Renal pelvis (tissue), 12 donors: Measurements from ENCODE around the gene TNFRSF12A. TPM values are rescaled to one million over a fixed set of nuclear protein-coding genes. Genes with fewer than 3 reads are reported as not detected.

Experiments
- DNase-seq: peaks from one replicate; pipeline ENCODE4 v3.0.0-alpha.2; 2013
- long read RNA-seq, 16 experiments: transcript quantifications; one replicate each; lab custom pipeline, GENCODE V29; 2026
- polyA plus RNA-seq, 3 donors: library from polyadenylated mRNA; unstranded; fragments of 120-200 nt; gene quantifications; one replicate each; pipeline ENCODE4 v1.2.1, GENCODE V29; 2013; ENCODE audit not compliant: insufficient read length in 3 of 3

The TNFRSF12A gene, protein sequence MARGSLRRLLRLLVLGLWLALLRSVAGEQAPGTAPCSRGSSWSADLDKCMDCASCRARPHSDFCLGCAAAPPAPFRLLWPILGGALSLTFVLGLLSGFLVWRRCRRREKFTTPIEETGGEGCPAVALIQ
- polyA plus RNA-seq = 10 to 100 TPM; 12.7 to 15.3 (median 14.2) TPM
- long read RNA-seq, donor 1, transcript TNFRSF12A-201 (4 exons, 1,033 nt) = major isoform, 30 of 30 reads
- long read RNA-seq, donor 1, partial matches to known transcripts = 0 of 30 reads
- long read RNA-seq, donor 1, other reads (novel, unspliced or antisense) = 0 of 30 reads
- long read RNA-seq, donor 2, transcript TNFRSF12A-201 (4 exons, 1,033 nt) = major isoform, 16 of 18 reads
- long read RNA-seq, donor 2, partial matches to known transcripts = 0 of 18 reads
- long read RNA-seq, donor 2, other reads (novel, unspliced or antisense) = 0 of 18 reads
- long read RNA-seq, donor 3, transcript TNFRSF12A-201 (4 exons, 1,033 nt) = major isoform, 18 of 19 reads
- long read RNA-seq, donor 3, partial matches to known transcripts = 0 of 19 reads
- long read RNA-seq, donor 3, other reads (novel, unspliced or antisense) = 0 of 19 reads
- long read RNA-seq, donor 4, transcript TNFRSF12A-201 (4 exons, 1,033 nt) = major isoform, 26 of 37 reads
- long read RNA-seq, donor 4, partial matches to known transcripts = 6 of 37 reads
- long read RNA-seq, donor 4, other reads (novel, unspliced or antisense) = 0 of 37 reads
- long read RNA-seq, donor 5, transcript TNFRSF12A-201 (4 exons, 1,033 nt) = major isoform, 18 of 19 reads
- long read RNA-seq, donor 5, partial matches to known transcripts = 0 of 19 reads
- long read RNA-seq, donor 5, other reads (novel, unspliced or antisense) = 0 of 19 reads
- long read RNA-seq, donor 6, transcript TNFRSF12A-201 (4 exons, 1,033 nt) = major isoform, 19 of 20 reads
- long read RNA-seq, donor 6, partial matches to known transcripts = 0 of 20 reads
- long read RNA-seq, donor 6, other reads (novel, unspliced or antisense) = 0 of 20 reads
- long read RNA-seq, donor 7, transcript TNFRSF12A-201 (4 exons, 1,033 nt) = major isoform, 27 of 29 reads
- long read RNA-seq, donor 7, partial matches to known transcripts = 0 of 29 reads
- long read RNA-seq, donor 7, other reads (novel, unspliced or antisense) = 0 of 29 reads
- long read RNA-seq, donor 8, partial matches to known transcripts = 0 of 2 reads
- long read RNA-seq, donor 8, other reads (novel, unspliced or antisense) = 0 of 2 reads
- long read RNA-seq, donor 9, transcript TNFRSF12A-201 (4 exons, 1,033 nt) = major isoform, 14 of 16 reads
- long read RNA-seq, donor 9, partial matches to known transcripts = 0 of 16 reads
- long read RNA-seq, donor 9, other reads (novel, unspliced or antisense) = 0 of 16 reads
- long read RNA-seq, donor 10, transcript TNFRSF12A-201 (4 exons, 1,033 nt) = major isoform, 13 of 16 reads
- long read RNA-seq, donor 10, partial matches to known transcripts = 0 of 16 reads
- long read RNA-seq, donor 10, other reads (novel, unspliced or antisense) = 0 of 16 reads
- long read RNA-seq, donor 11, transcript TNFRSF12A-201 (4 exons, 1,033 nt) = major isoform, 10 of 10 reads
- long read RNA-seq, donor 11, partial matches to known transcripts = 0 of 10 reads
- long read RNA-seq, donor 11, other reads (novel, unspliced or antisense) = 0 of 10 reads
- long read RNA-seq, donor 12, transcript TNFRSF12A-201 (4 exons, 1,033 nt) = major isoform, 29 of 41 reads
- long read RNA-seq, donor 12, partial matches to known transcripts = 7 of 41 reads
- long read RNA-seq, donor 12, other reads (novel, unspliced or antisense) = 0 of 41 reads
- long read RNA-seq, donor 13, transcript TNFRSF12A-201 (4 exons, 1,033 nt) = major isoform, 7 of 7 reads
- long read RNA-seq, donor 13, partial matches to known transcripts = 0 of 7 reads
- long read RNA-seq, donor 13, other reads (novel, unspliced or antisense) = 0 of 7 reads
- long read RNA-seq, donor 14 = 0 reads
- long read RNA-seq, donor 15 = 0 reads
- long read RNA-seq, donor 16, transcript TNFRSF12A-201 (4 exons, 1,033 nt) = major isoform, 30 of 31 reads
- long read RNA-seq, donor 16, partial matches to known transcripts = 0 of 31 reads
- long read RNA-seq, donor 16, other reads (novel, unspliced or antisense) = 0 of 31 reads

DNA sequence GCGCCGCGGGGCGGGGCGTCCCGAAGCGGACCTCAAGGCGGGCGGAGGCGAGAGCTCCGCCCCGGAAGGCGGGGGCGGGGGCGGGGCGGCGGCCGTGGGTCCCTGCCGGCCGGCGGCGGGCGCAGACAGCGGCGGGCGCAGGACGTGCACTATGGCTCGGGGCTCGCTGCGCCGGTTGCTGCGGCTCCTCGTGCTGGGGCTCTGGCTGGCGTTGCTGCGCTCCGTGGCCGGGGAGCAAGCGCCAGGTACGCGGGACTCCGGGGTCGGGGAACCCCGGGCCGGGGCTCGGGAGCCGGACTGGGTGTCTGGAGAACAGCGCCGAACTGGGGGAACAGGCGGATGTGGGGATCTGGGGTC, at the start of gene TNFRSF12A:
TNFRSF12A (plus strand) TSS at position 122 of the 357 bp plus-strand sequence; CDS start at position 152, 30 bp downstream.
- DNase-seq = peak; percentile 81

- no peak for DNase-seq
Measured at GRCh38 chr16:2970563-2970962, 49.6 kb upstream of the TNFRSF12A start.

DNA sequence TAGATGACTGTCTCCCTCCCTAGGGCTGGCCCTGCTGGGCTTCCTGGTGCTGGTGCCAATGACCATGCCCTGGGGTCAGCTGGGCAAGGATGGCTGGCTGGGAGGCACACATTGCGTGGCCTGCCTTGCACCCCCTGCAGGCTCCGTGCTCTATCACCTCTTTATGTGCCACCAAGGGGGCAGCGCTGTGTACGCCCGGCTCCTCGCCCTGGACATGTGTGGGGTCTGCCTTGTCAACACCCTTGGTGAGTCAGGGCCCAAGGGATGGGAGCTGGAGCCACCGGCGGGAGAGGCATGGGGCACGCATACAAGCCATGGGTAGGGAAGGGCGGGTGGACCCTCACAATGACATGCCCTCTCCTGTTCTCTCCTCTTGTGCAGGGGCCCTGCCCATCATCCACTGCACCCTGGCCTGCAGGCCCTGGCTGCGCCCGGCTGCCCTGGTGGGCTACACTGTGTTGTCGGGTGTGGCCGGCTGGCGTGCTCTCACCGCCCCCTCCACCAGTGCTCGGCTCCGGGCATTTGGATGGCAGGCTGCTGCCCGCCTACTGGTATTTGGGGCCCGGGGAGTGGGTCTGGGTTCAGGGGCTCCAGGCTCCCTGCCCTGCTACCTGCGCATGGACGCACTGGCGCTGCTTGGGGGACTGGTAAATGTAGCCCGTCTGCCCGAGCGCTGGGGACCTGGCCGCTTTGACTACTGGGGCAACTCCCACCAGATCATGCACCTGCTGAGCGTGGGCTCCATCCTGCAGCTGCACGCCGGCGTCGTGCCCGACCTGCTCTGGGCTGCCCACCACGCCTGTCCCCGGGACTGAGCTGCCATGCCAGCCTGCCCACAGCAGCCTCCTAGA, 48.8 kb upstream of the TNFRSF12A start:
- no peak for DNase-seq

GRCh38 chr16:2971985-2972784, 48.0 kb upstream of the TNFRSF12A start:
- DNase-seq = no peak

- DNase-seq = no peak
Measured at GRCh38 chr16:2973093-2973492, 47.1 kb upstream of the TNFRSF12A start.

DNA sequence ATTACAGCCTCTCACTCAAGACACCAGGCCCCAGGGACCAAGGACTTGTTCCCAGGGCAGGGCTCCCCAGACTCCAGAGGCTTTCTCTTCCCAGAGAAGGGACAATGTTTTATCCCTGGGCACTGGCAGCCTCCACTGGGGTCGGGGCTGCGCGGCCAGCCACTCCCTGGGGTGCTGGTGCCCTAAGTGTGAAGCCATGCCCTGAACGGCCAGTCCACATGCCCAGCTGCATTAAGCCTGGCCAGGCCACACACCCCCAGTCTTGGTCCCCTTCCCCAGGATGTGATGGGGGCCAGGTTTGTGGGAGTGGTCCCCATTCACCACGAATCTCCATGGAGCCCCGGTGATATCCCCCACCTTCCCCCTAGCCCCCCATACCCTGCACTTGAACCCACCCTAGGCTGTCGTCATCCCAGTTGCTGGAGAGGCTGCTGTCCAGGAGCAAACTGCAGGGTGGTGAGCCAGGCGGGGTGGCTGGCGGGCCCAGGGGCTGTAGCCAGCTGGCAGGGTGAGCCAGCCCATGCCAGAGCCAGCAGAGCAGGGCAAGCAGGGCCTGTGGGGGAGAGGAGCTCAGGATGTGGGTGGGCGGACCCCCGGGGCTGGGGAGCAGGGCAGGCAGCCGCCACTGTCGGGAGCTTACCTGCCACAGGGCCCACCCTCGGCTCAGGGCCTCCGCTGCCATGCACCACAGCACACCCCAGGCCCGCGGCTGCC, 46.4 kb upstream of the TNFRSF12A start:
- DNase-seq = no peak

DNA sequence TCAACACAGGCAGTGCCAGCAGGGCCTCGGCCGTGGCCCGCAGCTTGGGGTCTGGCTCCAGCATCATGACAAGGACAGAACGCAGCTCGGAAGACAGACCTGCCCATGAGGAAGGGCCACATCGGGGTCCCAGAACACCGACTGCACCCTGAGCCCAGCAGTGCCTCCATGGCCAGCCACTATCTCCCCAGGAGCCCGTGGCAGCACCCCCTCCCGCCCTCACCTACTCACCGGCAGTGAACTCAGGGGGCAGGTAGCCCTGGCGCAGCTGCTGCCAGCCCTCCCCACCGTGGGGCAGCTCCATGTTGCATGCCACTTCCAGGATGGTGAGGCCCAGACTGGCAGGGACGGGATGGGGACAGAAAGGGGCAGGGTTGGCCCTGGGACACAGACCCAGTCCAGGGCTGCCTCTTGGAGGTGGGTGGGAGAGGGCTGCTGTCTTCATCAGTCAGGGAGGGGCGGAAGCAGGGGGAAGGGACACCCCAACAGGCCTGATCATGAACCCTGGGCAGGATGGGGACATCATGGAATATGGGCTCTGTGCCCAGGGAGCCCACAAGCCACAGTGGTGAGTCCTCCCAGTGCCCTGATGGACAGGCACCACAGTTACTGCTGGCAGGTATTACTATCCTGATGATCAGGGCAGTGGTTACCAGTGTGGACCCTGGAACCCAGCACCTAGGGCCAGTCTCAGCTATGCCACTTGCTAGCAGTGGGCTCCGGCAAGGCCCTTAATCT, 45.7 kb upstream of the TNFRSF12A start:
- no peak for DNase-seq

DNA sequence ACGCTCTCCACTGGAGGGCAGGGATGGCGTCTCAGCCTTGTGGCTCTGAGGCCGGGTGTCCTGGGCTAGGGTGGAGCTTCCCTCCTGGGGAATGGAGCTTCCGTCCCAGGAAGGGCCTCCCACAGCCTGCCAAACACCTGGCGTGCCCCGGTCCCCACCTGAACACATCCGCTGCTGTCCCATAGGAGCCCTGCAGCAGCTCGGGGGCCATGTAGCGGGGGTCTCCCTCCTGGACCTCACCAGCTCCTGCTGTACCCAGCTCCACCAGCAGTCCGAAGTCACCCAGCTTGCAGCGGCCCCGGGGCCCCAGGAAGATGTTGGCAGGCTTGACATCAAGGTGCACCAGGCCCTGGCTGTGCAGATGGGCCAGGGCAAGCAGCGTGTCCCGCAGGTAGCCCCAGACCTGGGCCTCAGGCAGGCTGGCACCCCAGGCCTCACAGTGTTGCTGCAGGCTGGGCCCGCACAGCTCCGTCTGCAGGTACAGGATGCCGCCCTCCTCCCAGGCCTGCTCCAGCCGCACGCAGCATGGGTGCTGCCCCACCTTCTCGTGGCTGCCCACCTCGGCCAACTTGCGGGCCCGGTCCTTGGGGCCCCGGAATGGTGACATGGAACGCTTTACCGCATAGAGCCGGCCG, 44.9 kb upstream of the TNFRSF12A start:
- DNase-seq = no peak

GRCh38 chr16:2976201-2976600, 44.0 kb upstream of the TNFRSF12A start:
- no peak for DNase-seq

GRCh38 chr16:2976673-2977072, 43.5 kb upstream of the TNFRSF12A start:
- no peak for DNase-seq

- DNase-seq = no peak
Measured at GRCh38 chr16:2977440-2977839, 42.7 kb upstream of the TNFRSF12A start.

DNA sequence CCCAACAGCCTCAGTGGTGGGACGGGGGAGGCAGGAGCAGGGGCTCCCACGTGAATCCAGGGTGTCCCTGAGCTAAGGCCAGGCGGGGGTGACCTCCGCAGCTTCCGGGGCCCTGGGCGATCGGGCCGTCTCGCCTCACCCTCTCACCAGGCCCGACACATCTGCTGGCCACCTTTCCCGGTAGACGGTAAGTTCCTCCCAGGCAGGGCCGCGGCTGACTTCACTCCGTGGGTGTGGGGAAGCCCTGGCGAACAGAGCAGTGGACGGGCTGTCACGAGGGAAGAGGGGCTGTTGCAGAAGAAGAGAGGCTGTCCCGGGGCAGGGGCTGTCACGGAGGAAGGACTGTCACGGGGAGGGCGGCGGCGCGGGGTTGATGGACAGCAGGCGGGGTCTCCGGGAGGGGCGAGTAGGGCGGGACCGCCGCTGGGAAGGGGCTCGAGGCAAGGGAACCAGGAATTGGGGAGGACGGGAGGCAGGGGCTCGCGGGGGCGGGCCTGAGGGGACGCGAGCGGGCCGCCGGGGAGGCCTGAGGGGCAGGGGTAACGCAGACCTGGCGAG, 40.4 kb upstream of the TNFRSF12A start:
- no peak for DNase-seq

GRCh38 chr16:2980227-2981176, 39.7 kb upstream of the TNFRSF12A start, which contains the start of gene PKMYT1:
PKMYT1 (minus strand) TSS chr16:2980446; CDS start chr16:2979657, 789 bp downstream.
- peak; percentile 89 for DNase-seq

GRCh38 chr16:2981177-2981898, 38.8 kb upstream of the TNFRSF12A start:
- no peak for DNase-seq
